Bronchus fibroblast of lung (primary cell): ENCODE data around the gene HDC. TPM values are rescaled to one million over a fixed set of nuclear protein-coding genes. Genes with fewer than 3 reads are reported as not detected.

ENCODE experiments used
- total RNA-seq: library from RNA; depleted of rRNA; stranded (reverse); fragments of >200 nt; gene quantifications from 2 replicates; pipeline ENCODE4 v1.2.3, GENCODE V29; 2015

HDC gene, protein sequence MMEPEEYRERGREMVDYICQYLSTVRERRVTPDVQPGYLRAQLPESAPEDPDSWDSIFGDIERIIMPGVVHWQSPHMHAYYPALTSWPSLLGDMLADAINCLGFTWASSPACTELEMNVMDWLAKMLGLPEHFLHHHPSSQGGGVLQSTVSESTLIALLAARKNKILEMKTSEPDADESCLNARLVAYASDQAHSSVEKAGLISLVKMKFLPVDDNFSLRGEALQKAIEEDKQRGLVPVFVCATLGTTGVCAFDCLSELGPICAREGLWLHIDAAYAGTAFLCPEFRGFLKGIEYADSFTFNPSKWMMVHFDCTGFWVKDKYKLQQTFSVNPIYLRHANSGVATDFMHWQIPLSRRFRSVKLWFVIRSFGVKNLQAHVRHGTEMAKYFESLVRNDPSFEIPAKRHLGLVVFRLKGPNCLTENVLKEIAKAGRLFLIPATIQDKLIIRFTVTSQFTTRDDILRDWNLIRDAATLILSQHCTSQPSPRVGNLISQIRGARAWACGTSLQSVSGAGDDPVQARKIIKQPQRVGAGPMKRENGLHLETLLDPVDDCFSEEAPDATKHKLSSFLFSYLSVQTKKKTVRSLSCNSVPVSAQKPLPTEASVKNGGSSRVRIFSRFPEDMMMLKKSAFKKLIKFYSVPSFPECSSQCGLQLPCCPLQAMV
- total RNA-seq: not detected in 2 replicates

GRCh38 chr15:50265620-50266019 is at the start of gene HDC:
HDC (minus strand) TSS chr15:50265726; CDS start chr15:50265623, 103 bp downstream.

Other genes with a start within 250 kb of the HDC start
- 0.30 and 0.34 TPM in 2 replicates for gene ATP8B4, start 146.5 kb downstream of the HDC start, total RNA-seq
- under 0.01 and 0.50 TPM in 2 replicates for gene SLC27A2, start 83.5 kb downstream of the HDC start, total RNA-seq
- 32.6 and 41.0 TPM in 2 replicates for gene GABPB1, start 89.5 kb upstream of the HDC start, total RNA-seq
- 20.7 and 28.6 TPM in 2 replicates for gene USP8, start 158.7 kb upstream of the HDC start, total RNA-seq